Dedifferentiated amniotic fluid mesenchymal stem cell (primary cell): Measurements from ENCODE around the gene MYOD1.

Experiments used
- DNase-seq: peaks from one replicate; pipeline ENCODE4 v3.0.0-alpha.2; 2016; ENCODE audit errors: extremely low spot score

The MYOD1 gene

DNA sequence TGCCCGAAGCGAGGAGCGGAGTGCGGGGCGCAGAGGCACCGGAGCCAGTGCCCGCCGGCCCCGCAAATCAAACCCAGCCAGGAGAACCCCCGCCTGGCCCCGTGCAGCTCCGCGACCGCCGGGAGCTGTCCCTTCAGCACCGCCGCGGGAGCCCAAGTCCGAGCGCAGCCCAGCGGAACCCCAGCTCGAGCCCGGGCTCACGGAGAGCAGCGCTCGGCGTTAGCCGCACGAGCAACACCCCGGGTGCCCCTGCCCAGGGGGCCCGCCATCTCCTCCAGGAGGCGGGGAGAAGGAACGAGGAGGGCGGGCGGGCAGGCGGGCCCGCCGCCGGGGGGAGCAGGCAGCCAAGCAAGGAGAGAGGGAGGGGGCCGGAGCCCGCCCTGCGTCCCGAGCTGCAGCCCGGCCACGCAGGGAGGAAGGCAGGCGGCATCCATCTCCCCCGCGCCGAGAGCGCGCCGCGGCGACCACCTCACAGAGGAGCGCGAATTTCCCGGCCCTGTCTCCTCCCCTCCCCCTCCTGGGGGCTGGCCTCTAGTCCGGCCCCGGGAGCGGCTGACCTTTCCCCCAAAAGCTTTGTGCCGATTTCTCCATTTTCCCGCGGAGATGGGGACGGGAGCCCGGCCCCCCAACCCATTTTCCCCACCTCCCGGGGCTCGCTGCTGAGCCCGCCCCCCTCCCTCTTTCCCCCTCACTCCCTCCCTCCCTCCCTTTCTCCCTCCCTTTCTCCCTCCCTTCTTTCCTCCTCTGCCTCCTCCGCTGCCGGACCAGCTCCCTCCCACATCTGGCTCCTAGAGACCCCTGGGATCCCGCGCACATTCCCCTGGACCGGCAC lies 15.8 kb downstream of the MYOD1 start:
- peak; percentile 54 for DNase-seq

DNA sequence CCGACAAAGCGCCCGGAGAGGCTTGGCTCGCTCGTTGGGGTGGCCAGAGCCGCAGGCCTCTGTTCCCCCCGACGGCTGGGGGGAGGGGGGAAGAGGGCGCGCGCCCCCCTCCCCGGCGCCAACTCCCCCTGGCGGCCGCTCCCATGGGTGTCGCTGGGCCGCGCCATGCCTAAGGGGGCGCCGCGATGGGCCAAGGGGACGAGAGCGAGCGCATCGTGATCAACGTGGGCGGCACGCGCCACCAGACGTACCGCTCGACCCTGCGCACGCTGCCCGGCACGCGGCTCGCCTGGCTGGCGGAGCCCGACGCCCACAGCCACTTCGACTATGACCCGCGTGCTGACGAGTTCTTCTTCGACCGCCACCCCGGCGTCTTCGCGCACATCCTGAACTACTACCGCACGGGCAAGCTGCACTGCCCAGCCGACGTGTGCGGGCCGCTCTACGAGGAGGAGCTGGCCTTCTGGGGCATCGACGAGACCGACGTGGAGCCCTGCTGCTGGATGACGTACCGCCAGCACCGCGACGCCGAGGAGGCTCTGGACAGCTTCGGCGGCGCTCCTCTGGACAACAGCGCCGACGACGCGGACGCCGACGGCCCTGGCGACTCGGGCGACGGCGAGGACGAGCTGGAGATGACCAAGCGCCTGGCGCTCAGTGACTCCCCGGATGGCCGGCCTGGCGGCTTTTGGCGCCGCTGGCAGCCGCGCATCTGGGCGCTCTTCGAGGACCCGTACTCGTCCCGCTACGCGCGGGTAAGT lies 16.6 kb downstream of the MYOD1 start:
- no peak for DNase-seq

GRCh38 chr11:17736579-17736893 lies 17.2 kb downstream of the MYOD1 start:
- no peak for DNase-seq

- no peak for DNase-seq
Observed at GRCh38 chr11:17736930-17737817, 17.8 kb downstream of the MYOD1 start.

DNA sequence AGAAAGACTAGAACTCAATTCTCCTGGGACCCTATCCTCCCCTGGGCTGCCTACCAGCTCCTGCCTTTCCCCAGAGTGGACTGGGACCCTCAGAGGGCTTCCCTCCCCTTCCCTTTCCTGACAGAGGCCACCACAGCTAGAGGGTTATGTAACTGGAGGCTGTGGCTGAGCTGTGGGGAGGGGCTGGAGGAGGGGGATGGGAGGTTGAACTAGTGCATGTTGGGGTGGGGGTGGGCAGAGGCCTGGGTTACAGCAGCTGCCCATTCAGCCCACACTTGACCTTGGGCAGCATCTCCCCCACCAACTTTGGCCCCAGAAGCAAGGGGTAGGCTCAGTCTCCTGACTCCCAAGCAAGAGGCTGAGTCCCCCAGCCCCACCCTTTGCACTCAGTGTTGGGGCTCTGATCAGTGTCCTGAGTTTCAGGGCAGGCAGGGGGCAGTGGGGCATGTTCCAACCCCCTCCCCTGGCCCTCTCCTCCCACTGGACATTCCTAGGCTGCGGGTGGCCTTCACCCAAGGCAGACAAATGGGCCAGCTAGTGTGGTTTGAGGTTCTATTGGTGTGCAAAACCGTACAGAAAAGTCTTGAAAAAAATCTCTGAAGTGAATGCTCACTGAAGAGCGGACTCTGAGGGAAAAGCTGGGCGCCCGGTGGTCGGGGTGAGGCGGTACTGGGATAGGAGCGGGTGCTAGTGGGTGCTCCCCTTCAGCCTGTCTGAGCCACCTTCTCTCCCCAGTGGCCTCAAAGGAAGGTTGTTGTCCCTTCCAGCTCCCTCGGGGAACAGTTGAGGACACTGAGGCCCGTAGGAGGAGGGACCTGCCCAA lies 19.0 kb downstream of the MYOD1 start:
- no peak for DNase-seq

DNA sequence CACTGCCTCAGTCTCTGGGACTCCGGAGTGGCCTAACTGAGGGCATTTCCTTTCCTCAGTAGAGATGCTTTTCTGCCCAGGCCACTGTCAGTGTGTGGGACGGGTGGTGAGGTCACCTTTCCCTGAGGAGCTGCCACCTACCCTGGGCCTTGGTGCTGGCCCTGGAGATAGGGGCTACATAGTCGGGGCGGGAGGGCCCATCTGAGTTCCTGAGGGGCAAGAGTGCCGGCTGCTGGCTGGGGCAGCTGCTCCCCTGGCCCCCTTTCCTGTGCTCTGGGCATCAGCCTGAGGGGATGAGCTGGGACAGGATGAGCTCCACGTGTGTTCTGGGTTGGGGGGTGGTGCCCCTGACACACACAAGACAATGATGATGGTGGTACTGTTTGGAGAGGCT lies 20.6 kb downstream of the MYOD1 start:
- no peak for DNase-seq

- no peak for DNase-seq
Observed at GRCh38 chr11:17740649-17741235, 21.4 kb downstream of the MYOD1 start.

- DNase-seq = no peak
Observed at GRCh38 chr11:17741487-17741886, 22.1 kb downstream of the MYOD1 start.

GRCh38 chr11:17742019-17742418 lies 22.6 kb downstream of the MYOD1 start:
- no peak for DNase-seq

DNA sequence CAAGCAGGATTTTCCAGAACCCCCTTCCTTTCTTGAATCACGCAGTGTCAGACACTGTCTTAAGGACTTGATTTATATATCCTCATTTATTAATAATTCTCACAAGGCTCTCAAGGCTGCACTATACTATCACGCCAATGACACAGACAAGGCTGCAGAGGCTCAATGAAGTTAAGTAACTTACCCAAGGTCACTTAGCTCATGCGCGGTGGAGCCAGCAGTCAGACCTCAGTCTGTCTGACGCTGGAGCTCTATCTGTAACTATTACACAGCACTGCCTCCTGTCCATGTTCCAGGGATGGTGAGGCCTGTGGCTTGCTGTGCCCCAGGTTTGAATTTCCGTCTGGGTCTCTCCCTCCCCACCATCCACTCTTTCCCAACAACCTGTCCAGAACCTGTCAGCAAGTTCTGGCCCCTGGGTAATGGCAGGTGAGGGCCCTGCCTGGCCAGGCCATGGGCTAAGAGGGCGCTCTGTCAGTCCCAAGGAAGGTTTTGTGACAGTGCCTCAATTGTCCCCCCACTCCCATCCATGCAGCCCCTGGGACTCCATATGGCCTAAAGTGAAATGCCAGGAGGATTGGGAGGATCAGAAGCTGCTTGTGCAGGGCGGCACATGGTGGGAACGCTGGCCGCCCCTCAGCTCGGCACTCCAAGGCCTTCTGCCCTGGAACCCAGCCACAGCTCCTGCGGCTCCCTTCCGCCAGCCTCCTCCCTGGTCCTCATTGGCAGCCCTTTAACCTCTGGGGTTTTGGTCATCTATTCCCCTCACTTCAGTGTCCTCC lies 23.8 kb downstream of the MYOD1 start:
- no peak for DNase-seq

- DNase-seq = no peak
Observed at GRCh38 chr11:17743808-17744119, 24.4 kb downstream of the MYOD1 start.

GRCh38 chr11:17744151-17744940 lies 25.0 kb downstream of the MYOD1 start:
- DNase-seq = no peak

DNA sequence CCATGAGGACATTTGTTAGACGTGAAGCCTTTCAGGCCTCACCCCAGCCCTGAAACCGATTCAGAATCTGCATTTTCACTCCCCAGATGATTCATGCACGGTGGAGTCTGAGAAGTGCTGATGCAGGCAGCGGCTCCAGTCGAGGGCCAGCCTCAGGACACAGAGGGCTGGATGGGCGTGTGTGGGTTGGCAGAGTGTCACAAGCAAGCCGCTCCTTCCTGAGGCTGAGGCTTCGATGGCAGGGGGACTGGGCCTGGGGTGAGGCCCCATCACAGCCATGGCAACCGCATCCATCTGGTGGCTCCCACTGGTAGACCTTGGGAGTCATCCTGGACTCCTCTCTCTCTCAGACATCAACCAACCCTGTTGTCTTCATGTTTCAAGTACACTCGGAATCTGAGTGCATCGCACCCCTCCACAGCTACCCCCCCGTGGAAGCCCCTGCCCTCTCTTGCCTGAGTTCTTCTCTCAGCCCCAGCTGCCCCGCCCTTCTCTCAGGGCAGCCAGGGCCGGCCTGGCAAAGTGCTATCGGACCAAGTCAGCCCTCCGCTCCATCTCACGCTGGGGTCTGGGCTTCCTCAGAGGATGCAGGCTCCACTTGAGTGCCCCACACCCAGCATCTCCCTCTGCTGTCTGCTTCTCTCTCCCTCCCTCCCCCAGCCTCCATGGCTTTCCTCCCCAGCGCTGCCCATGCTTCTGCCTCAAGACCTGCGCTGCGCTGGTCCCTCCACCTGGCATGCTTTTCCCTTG lies 25.8 kb downstream of the MYOD1 start:
- DNase-seq = no peak

DNA sequence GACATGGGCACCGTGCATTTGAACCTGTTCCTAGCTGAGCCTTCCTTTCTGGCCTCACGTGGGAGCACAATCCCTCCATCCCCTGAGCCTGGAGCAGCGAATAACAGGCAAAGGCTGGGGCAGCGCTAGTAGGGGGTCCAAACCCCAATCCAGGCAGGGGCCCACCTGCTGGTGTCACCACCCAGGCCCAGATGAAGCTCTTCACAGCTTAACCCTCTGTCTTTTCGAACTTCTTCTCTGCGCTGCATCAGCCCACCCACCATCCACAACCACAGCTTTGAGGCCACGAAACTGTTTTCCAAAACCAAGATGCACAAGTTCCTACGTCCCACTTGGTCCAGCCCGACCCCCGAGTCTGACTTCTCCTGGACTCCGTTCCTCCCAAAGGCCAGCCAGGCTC lies 26.7 kb downstream of the MYOD1 start:
- DNase-seq = no peak

GRCh38 chr11:17747131-17747955 lies 28.0 kb downstream of the MYOD1 start:
- no peak for DNase-seq

DNA sequence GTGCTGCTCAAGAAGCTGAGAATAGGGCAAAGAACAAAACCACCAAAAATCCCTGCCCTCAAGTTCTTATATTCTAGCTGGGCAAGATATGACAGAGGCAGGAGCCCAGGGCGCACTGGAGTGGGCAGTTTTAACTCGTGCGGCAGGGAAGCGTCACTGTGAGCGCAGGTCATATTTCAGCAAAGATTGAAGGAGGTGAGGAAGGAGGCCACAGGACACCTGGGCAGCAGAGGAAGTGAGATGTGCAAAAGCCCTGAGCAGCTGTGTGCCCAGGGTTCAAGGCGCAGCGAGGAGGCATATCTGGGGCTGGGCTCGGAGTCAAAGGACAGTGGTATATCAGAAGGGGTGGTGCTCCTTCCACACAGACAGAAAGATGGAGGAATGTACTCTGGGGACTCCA lies 28.7 kb downstream of the MYOD1 start:
- DNase-seq = no peak

- DNase-seq = no peak
Observed at GRCh38 chr11:17748761-17749721, 29.7 kb downstream of the MYOD1 start.
